NB4 (cell line): ENCODE results near the gene ST8SIA5.

Experiments
- POLR2A ChIP-seq: IDR thresholded peaks from 2 replicates; pipeline ENCODE4 v1.6.1; 2011; ENCODE audit warnings: mild to moderate bottlenecking; ENCODE audit not compliant: insufficient read length; ENCODE audit errors: extremely low read depth
- TF ChIP-seq, protein P1 (sequence below): IDR thresholded peaks from one replicate; pipeline ENCODE4 v1.5.1; 2012; ENCODE audit warnings: low read depth, low read length
- TF ChIP-seq, protein P2 (sequence below): IDR thresholded peaks from 2 replicates; pipeline ENCODE4 v1.6.1; 2011; ENCODE audit warnings: low read depth, low read length

DNA sequence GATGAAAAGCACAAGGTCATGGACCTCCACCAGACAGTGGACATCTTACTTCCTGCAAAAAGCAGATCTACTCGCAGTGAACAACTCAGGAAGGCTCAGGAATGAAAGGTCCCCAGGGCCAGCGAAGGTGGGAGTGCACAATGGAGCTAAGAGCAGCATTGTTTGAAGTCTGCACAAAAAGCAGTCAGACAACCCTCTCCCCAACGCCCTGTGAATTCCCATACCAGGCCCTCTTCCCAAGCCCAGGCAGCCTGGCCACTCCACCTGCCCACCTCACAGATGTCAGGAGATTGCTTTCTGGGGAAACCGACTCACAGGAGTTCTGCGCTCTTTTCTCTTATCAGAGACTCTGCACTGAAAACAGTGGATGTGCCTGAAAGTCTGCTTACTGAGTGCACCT lies 34.8 kb downstream of the ST8SIA5 start:
- TF ChIP-seq, protein P1, sequence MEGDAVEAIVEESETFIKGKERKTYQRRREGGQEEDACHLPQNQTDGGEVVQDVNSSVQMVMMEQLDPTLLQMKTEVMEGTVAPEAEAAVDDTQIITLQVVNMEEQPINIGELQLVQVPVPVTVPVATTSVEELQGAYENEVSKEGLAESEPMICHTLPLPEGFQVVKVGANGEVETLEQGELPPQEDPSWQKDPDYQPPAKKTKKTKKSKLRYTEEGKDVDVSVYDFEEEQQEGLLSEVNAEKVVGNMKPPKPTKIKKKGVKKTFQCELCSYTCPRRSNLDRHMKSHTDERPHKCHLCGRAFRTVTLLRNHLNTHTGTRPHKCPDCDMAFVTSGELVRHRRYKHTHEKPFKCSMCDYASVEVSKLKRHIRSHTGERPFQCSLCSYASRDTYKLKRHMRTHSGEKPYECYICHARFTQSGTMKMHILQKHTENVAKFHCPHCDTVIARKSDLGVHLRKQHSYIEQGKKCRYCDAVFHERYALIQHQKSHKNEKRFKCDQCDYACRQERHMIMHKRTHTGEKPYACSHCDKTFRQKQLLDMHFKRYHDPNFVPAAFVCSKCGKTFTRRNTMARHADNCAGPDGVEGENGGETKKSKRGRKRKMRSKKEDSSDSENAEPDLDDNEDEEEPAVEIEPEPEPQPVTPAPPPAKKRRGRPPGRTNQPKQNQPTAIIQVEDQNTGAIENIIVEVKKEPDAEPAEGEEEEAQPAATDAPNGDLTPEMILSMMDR = no peak
- TF ChIP-seq POLR2A = no peak
- TF ChIP-seq, protein P2, sequence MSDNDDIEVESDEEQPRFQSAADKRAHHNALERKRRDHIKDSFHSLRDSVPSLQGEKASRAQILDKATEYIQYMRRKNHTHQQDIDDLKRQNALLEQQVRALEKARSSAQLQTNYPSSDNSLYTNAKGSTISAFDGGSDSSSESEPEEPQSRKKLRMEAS = no peak
